Upper lobe of left lung (tissue), 6 donors: ENCODE data around the gene GNB1L. TPM values are rescaled to one million over a fixed set of nuclear protein-coding genes. Genes with fewer than 3 reads are reported as not detected.
A peak's percentile ranks its signal among the peaks of the same experiment; 100 is the strongest.

Experiments
- ATAC-seq, 2 donors: fragments of 200-7000 bp; cut with Tn5 transposase; one replicate each; pipeline ENCODE4 v1.9.1; 2022; ENCODE audit warnings: mild to moderate bottlenecking in 2 of 2, moderate library complexity in 2 of 2; ENCODE audit not compliant: low FRiP score in 2 of 2
- DNase-seq, 2 donors: peaks; one replicate each; pipeline ENCODE4 v3.0.0-alpha.2; 2019 to 2020
- H3K27ac ChIP-seq, 4 donors: fragments of 200-600 bp; sonication (generic); one replicate each; pipeline ENCODE4 v1.5.1; 2016 to 2019
- H3K27me3 ChIP-seq, 4 donors: fragments of 200-600 bp; sonication (generic); one replicate each; pipeline ENCODE4 v1.5.1; 2017 to 2019
- H3K36me3 ChIP-seq, 4 donors: fragments of 200-600 bp; sonication (generic); one replicate each; pipeline ENCODE4 v1.5.1; 2016 to 2019
- H3K4me1 ChIP-seq, 4 donors: fragments of 200-600 bp; sonication (generic); one replicate each; pipeline ENCODE4 v1.5.1; 2018 to 2019
- H3K4me3 ChIP-seq, 4 donors: fragments of 200-600 bp; sonication (generic); one replicate each; pipeline ENCODE4 v1.5.1; 2017 to 2019; ENCODE audit warnings: mild to moderate bottlenecking in 2 of 4, moderate library complexity in 1 of 4
- H3K9me3 ChIP-seq, 4 donors: fragments of 200-600 bp; sonication (generic); one replicate each; pipeline ENCODE4 v1.5.1; 2018 to 2019
- CTCF ChIP-seq, 6 experiments: fragments of 450-650 bp in 4 of 6; fragments of 200-600 bp in 2 of 6; sonication (generic) in 2 of 6; IDR thresholded peaks; one replicate each; pipeline ENCODE4 v1.5.1; 2016 to 2019; ENCODE audit warnings: antibody characterized with exemption in 6 of 6
- EP300 ChIP-seq, 4 donors: sonication (generic); formaldehyde crosslinking; IDR thresholded peaks; one replicate each; pipeline ENCODE4 v1.5.1; 2017; ENCODE audit warnings: antibody characterized with exemption in 4 of 4, control low read depth in 2 of 4
- POLR2A ChIP-seq, 4 donors: fragments of 450-650 bp; IDR thresholded peaks; one replicate each; pipeline ENCODE4 v1.5.1; 2016 to 2017; ENCODE audit warnings: antibody characterized with exemption in 4 of 4, mild to moderate bottlenecking in 2 of 4
- POLR2AphosphoS5 ChIP-seq, 2 donors: sonication (generic); formaldehyde crosslinking; IDR thresholded peaks; one replicate each; pipeline ENCODE4 v1.5.1; 2017; ENCODE audit warnings: antibody characterized with exemption in 2 of 2
- WGBS, 2 donors: methylation state at CpG; one replicate each; pipeline ENCODE4 v1.1.5; 2017 to 2018; 5-methylcytosine and 5-hydroxymethylcytosine counted together
- total RNA-seq, 6 donors: library from RNA; depleted of rRNA in 4 of 6; stranded (reverse); fragments of >200 nt in 4 of 6; gene quantifications; one replicate each; pipeline versions ENCODE4 v1.1.0 to v1.2.1, GENCODE V29; 2016 to 2021
- donor health status: DM: no; HTN: no; CAD: no; lungs with moderate emphysema.
- donor health status: DM: no; HTN: yes; CAD: no; lungs with severe emphysema.

The GNB1L gene
- total RNA-seq, 6 donors from 2014 or later, result 0.78 to 11.1 (median 6.8) TPM

- no peak overlapping the region for H3K4me3 ChIP-seq
- ATAC-seq (no peak), DNase-seq (peak in 1 of 2 donors; percentile 80)
- H3K27me3 ChIP-seq, result no peaks in the 10 kb centered on the region
- peaks cover 0 to 51% (median 24%) of the 10 kb centered on the region in 4 donors for H3K36me3 ChIP-seq
- TF ChIP-seq EP300 (IDR thresholded peaks at IDR 0.05) (no peak), POLR2A (IDR thresholded peaks at IDR 0.05) (no peak), CTCF (IDR thresholded peaks at IDR 0.05) (no peak), POLR2AphosphoS5 (IDR thresholded peaks at IDR 0.05) (no peak)
- no peaks in the 10 kb centered on the region for H3K9me3 ChIP-seq
- H3K4me1 ChIP-seq, result peaks cover 8 to 18% (median 17%) of the 10 kb centered on the region in 4 donors
- no peak overlapping the region for H3K27ac ChIP-seq
- WGBS, 2 donors, result 90 to 96% methylated on average over 9 to 15 of the region's 15 CpGs
Measured at GRCh38 chr22:19893363-19893762, 38.7 kb upstream of the GNB1L start.

GRCh38 chr22:19892925-19893324, 38.3 kb upstream of the GNB1L start:
- Histone ChIP-seq H3K4me3 (no peak overlapping the region), H3K4me1 (peaks cover 8 to 20% (median 17%) of the 10 kb centered on the region in 4 donors), H3K36me3 (peaks cover 0 to 48% (median 22%) of the 10 kb centered on the region in 4 donors), H3K27ac (no peak overlapping the region), H3K9me3 (no peaks in the 10 kb centered on the region), H3K27me3 (no peaks in the 10 kb centered on the region)
- ATAC-seq (no peak), DNase-seq (no peak)
- 87 to 91% methylated on average over 8 to 13 of the region's 13 CpGs for WGBS, 2 donors
- TF ChIP-seq CTCF (IDR thresholded peaks at IDR 0.05), result no peak

- 58 to 60% methylated on average over 20 to 22 of the region's 24 CpGs for WGBS, 2 donors
- no peaks in the 10 kb centered on the region for H3K27me3 ChIP-seq
- H3K36me3 ChIP-seq, result peaks cover 0 to 43% (median 16%) of the 10 kb centered on the region in 4 donors
- TF ChIP-seq POLR2A (IDR thresholded peaks at IDR 0.05), result no peak
- H3K27ac ChIP-seq, result peak overlapping the region; percentile 11 to 61 (median 47)
- H3K4me1 ChIP-seq, result peaks cover 9 to 26% (median 20%) of the 10 kb centered on the region in 4 donors
- H3K9me3 ChIP-seq, result no peaks in the 10 kb centered on the region
- H3K4me3 ChIP-seq, result peak overlapping the region in 3 of 4 donors; percentile 12 to 31 (median 14)
- DNase-seq (peak in 1 of 2 donors; percentile 77), ATAC-seq (no peak)
Measured at GRCh38 chr22:19892257-19892879, 37.7 kb upstream of the GNB1L start.

GRCh38 chr22:19891317-19892256, 36.9 kb upstream of the GNB1L start:
- peak in 1 of 2 donors; percentile 84 for DNase-seq
- Histone ChIP-seq H3K4me1 (peaks cover 17 to 33% (median 27%) of the 10 kb centered on the region in 4 donors), H3K9me3 (no peaks in the 10 kb centered on the region), H3K27ac (peak overlapping the region; percentile 11 to 61 (median 47)), H3K36me3 (peaks cover 0 to 35% (median 12%) of the 10 kb centered on the region in 4 donors), H3K27me3 (no peaks in the 10 kb centered on the region), H3K4me3 (peak overlapping the region in 3 of 4 donors; percentile 12 to 31 (median 14))
- WGBS, 2 donors, result 37 to 40% methylated on average over 16 to 32 of the region's 32 CpGs
- no peak for ATAC-seq
- TF ChIP-seq CTCF (IDR thresholded peaks at IDR 0.05), result no peak
- no peak for TF ChIP-seq POLR2AphosphoS5 (IDR thresholded peaks at IDR 0.05)
- TF ChIP-seq POLR2A (IDR thresholded peaks at IDR 0.05), result no peak
- no peak for TF ChIP-seq EP300 (IDR thresholded peaks at IDR 0.05)
